ENCODE results near the gene TRAF3IP1.

DNA sequence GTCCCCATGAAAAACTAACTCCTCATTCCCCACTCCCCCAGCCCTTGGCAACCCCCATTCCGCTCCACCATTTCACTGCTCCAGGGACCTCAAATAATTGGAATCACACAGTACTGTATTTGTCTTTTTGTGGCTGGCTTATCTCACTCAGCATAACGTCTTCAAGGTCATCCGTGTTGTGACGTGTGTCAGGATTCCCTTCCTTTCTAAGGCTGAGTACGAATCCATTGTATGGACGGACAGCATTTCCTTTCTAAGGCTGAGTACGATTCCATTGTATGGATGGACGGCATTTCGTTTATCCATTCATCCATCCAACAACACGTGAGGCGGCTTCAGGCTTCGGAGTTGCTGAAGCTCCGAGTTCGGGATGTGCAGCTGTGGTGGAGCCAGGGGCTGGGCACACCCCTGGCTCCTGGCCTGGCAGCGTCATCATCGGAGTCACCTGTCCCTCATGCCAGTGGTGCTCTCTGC is 105.2 kb downstream of the TRAF3IP1 start:
- TF ChIP-seq, protein P1, sequence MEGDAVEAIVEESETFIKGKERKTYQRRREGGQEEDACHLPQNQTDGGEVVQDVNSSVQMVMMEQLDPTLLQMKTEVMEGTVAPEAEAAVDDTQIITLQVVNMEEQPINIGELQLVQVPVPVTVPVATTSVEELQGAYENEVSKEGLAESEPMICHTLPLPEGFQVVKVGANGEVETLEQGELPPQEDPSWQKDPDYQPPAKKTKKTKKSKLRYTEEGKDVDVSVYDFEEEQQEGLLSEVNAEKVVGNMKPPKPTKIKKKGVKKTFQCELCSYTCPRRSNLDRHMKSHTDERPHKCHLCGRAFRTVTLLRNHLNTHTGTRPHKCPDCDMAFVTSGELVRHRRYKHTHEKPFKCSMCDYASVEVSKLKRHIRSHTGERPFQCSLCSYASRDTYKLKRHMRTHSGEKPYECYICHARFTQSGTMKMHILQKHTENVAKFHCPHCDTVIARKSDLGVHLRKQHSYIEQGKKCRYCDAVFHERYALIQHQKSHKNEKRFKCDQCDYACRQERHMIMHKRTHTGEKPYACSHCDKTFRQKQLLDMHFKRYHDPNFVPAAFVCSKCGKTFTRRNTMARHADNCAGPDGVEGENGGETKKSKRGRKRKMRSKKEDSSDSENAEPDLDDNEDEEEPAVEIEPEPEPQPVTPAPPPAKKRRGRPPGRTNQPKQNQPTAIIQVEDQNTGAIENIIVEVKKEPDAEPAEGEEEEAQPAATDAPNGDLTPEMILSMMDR (IDR thresholded peaks at IDR 0.05): no peak
- TF ChIP-seq POLR2A (IDR thresholded peaks at IDR 0.05): no peak
